H1 (cell line): ENCODE measurements around the gene RAB11FIP3. TPM values are rescaled to one million over a fixed set of nuclear protein-coding genes. Genes with fewer than 3 reads are reported as not detected.

ENCODE experiments used
- CTCF ChIA-PET: fragments of 300-600 bp; sonication (Branson Sonifier 250); formaldehyde crosslinking; loops from one replicate; lab custom pipeline; 2021; ENCODE audit not compliant: partially characterized antibody; lab: Charles Lee
- POLR2A ChIA-PET: fragments of 300-600 bp; sonication (Branson Sonifier 250); formaldehyde crosslinking; loops from one replicate; lab custom pipeline; 2021; ENCODE audit warnings: inconsistent platforms; ENCODE audit not compliant: partially characterized antibody; lab: Charles Lee
- DNase-seq, 2 experiments: peaks; one replicate each; pipeline versions ENCODE4 v3.0.0 to v3.0.0-alpha.2; 2010 to 2022; ENCODE audit warnings: low spot score in 2 of 2, low read depth in 1 of 2, mixed read lengths in 1 of 2
- FAIRE-seq: peaks from 2 replicates; lab custom pipeline; 2011; peaks lifted over from hg19 to GRCh38; lab: Jason Lieb, UNC
- H2AFZ ChIP-seq: 2 replicates; pipeline ENCODE4 v1.8.1; 2012; ENCODE audit warnings: low read length, inconsistent platforms
- H2AK5ac ChIP-seq: 2 replicates; pipeline ENCODE4 v1.6.1; 2013; ENCODE audit warnings: low read depth, low read length
- H2BK120ac ChIP-seq: replicated peaks from 2 replicates; pipeline ENCODE3; 2013; ENCODE audit warnings: low read depth, low read length, inconsistent platforms
- H2BK12ac ChIP-seq: 2 replicates; pipeline ENCODE4 v1.6.1; 2013; ENCODE audit warnings: low read depth, low read length
- H2BK15ac ChIP-seq: 2 replicates; pipeline ENCODE4 v1.6.1; 2013; ENCODE audit warnings: low read length
- H2BK20ac ChIP-seq: 2 replicates; pipeline ENCODE4 v1.6.1; 2013; ENCODE audit warnings: low read length
- H2BK5ac ChIP-seq: 2 replicates; pipeline ENCODE4 v1.6.1; 2013; ENCODE audit warnings: low read depth, low read length
- H3K14ac ChIP-seq: 2 replicates; pipeline ENCODE4 v1.6.1; 2013; ENCODE audit warnings: inconsistent platforms; ENCODE audit not compliant: insufficient read length
- H3K18ac ChIP-seq: 2 replicates; pipeline ENCODE4 v1.6.1; 2013; ENCODE audit warnings: low read length; ENCODE audit errors: extremely low read depth
- H3K23ac ChIP-seq: 2 replicates; pipeline ENCODE4 v1.6.1; 2013; ENCODE audit warnings: inconsistent platforms; ENCODE audit not compliant: insufficient read length
- H3K23me2 ChIP-seq: 2 replicates; pipeline ENCODE4 v1.6.1; 2013; ENCODE audit warnings: low read depth, low read length
- H3K27ac ChIP-seq: 2 replicates; pipeline ENCODE4 v1.6.1; 2011; ENCODE audit warnings: low read depth, low read length, inconsistent platforms
- H3K27me3 ChIP-seq, 4 experiments: replicated peaks in 1 of 4; 1 replicate in 1 of 4; 2 replicates in 3 of 4; pipeline versions ENCODE4 v1.6.1 to v1.8.1; 2011 to 2013; ENCODE audit warnings: low read length in 3 of 4, mild to moderate bottlenecking in 3 of 4, inconsistent platforms in 2 of 4, mixed read lengths in 2 of 4, moderate library complexity in 1 of 4; ENCODE audit not compliant: control insufficient read depth in 3 of 4, insufficient read depth in 3 of 4; ENCODE audit errors: extremely low read depth in 1 of 4
- H3K36me3 ChIP-seq, 4 experiments: 2 replicates each; pipeline versions ENCODE4 v1.6.1 to v1.8.1; 2011 to 2013; ENCODE audit warnings: mild to moderate bottlenecking in 4 of 4, low read length in 3 of 4, moderate library complexity in 2 of 4, control low read depth in 1 of 4, inconsistent platforms in 1 of 4; ENCODE audit not compliant: insufficient read depth in 4 of 4, control insufficient read depth in 2 of 4
- H3K4ac ChIP-seq: replicated peaks from 2 replicates; pipeline ENCODE3; 2013; ENCODE audit warnings: low read length, low read depth, mixed read lengths, inconsistent platforms; ENCODE audit not compliant: insufficient read length
- H3K4me1 ChIP-seq, 4 experiments: replicated peaks in 1 of 4; 1 replicate in 1 of 4; 2 replicates in 3 of 4; pipeline versions ENCODE4 v1.6.1 to v1.8.1; 2011 to 2013; ENCODE audit warnings: low read length in 3 of 4, inconsistent platforms in 2 of 4, mixed read lengths in 1 of 4; ENCODE audit not compliant: insufficient read depth in 4 of 4, control insufficient read depth in 3 of 4
- H3K4me2 ChIP-seq, 2 experiments: 2 replicates each; pipeline versions ENCODE4 v1.6.1 to v1.8.1; 2011 to 2013; ENCODE audit warnings: low read depth in 2 of 2, low read length in 2 of 2, control low read depth in 1 of 2, inconsistent platforms in 1 of 2, mild to moderate bottlenecking in 1 of 2; ENCODE audit not compliant: insufficient read depth in 1 of 2
- H3K4me3 ChIP-seq, 4 experiments: fragments of 200-600, 300-600 bp in 1 of 4; sonication (generic), shearing (Covaris generic), sonication (Bioruptor Twin) in 1 of 4; 2 replicates each; pipeline versions ENCODE4 v1.5.1 to v1.8.1; 2011 to 2016; ENCODE audit warnings: low read length in 4 of 4, low read depth in 3 of 4, control low read depth in 2 of 4, inconsistent platforms in 2 of 4, mild to moderate bottlenecking in 2 of 4, mixed read lengths in 1 of 4, moderate library complexity in 1 of 4; ENCODE audit not compliant: insufficient read depth in 2 of 4; ENCODE audit errors: extremely low read depth in 1 of 4
- H3K56ac ChIP-seq: replicated peaks from 2 replicates; pipeline ENCODE3; 2013; ENCODE audit warnings: low read depth, mild to moderate bottlenecking, mixed read lengths, low read length, inconsistent platforms; ENCODE audit not compliant: insufficient read length
- H3K79me1 ChIP-seq: 2 replicates; pipeline ENCODE4 v1.6.1; 2013; ENCODE audit warnings: low read depth, low read length, control low read depth
- H3K79me2 ChIP-seq, 2 experiments: 2 replicates each; pipeline versions ENCODE4 v1.6.1 to v1.8.1; 2012 to 2013; ENCODE audit warnings: low read length in 2 of 2, mild to moderate bottlenecking in 2 of 2, inconsistent platforms in 1 of 2; ENCODE audit not compliant: insufficient read depth in 2 of 2, control insufficient read depth in 1 of 2
- H3K9ac ChIP-seq, 4 experiments: replicated peaks in 1 of 4; 1 replicate in 1 of 4; 2 replicates in 3 of 4; pipeline versions ENCODE4 v1.6.1 to v1.8.1; 2011 to 2013; ENCODE audit warnings: low read depth in 3 of 4, low read length in 3 of 4, control low read depth in 2 of 4, mild to moderate bottlenecking in 2 of 4, moderate library complexity in 2 of 4, inconsistent platforms in 1 of 4; ENCODE audit errors: extremely low read depth in 1 of 4
- H3K9me3 ChIP-seq, 2 experiments: 2 replicates each; pipeline versions ENCODE4 v1.6.1 to v1.8.1; 2012 to 2013; ENCODE audit warnings: mild to moderate bottlenecking in 2 of 2, moderate library complexity in 2 of 2, control low read depth in 1 of 2, inconsistent platforms in 1 of 2, low read depth in 1 of 2, low read length in 1 of 2, mixed read lengths in 1 of 2; ENCODE audit not compliant: insufficient read depth in 2 of 2
- H4K20me1 ChIP-seq, 2 experiments: replicated peaks in 1 of 2; 2 replicates each; pipeline versions ENCODE3 to v1.8.1; 2011 to 2013; ENCODE audit warnings: inconsistent platforms in 2 of 2, low read length in 2 of 2, mild to moderate bottlenecking in 1 of 2; ENCODE audit not compliant: insufficient read depth in 2 of 2, control insufficient read depth in 1 of 2
- H4K5ac ChIP-seq: 2 replicates; pipeline ENCODE4 v1.6.1; 2013; ENCODE audit warnings: low read length, low read depth, mixed read lengths, inconsistent platforms; ENCODE audit not compliant: insufficient read length
- H4K8ac ChIP-seq: 2 replicates; pipeline ENCODE4 v1.8.0; 2013; ENCODE audit warnings: mild to moderate bottlenecking, moderate library complexity, low read length, inconsistent platforms; ENCODE audit not compliant: insufficient read depth; ENCODE audit errors: extremely low read depth
- H4K91ac ChIP-seq: replicated peaks from 2 replicates; pipeline ENCODE3; 2013; ENCODE audit warnings: low read length, mixed read lengths, inconsistent platforms; ENCODE audit not compliant: insufficient read length
- BCL11A ChIP-seq, 2 experiments: IDR thresholded peaks; one replicate each; pipeline ENCODE4 v1.6.1; 2011; ENCODE audit warnings: low read depth in 2 of 2, low read length in 2 of 2, mild to moderate bottlenecking in 2 of 2
- CEBPB ChIP-seq: IDR thresholded peaks from 2 replicates; pipeline ENCODE4 v1.6.1; 2012; ENCODE audit warnings: low read depth, low read length
- WGBS, 2 experiments: shearing (Covaris generic) in 1 of 2; methylation state at CpG; one replicate each; pipeline versions ENCODE4 v1.1.6 to v1.1.7; 2013 to 2015; ENCODE audit warnings: low lambda C conversion rate in 2 of 2, mixed read lengths in 2 of 2, inconsistent platforms in 1 of 2, low coverage in 1 of 2, missing lambda C conversion rate in 1 of 2; ENCODE audit not compliant: insufficient replicate concordance in 2 of 2, insufficient coverage in 1 of 2, insufficient read length in 1 of 2; ENCODE audit errors: extremely low coverage in 1 of 2, missing lambda C conversion rate in 1 of 2; 5-methylcytosine and 5-hydroxymethylcytosine counted together
- polyA plus RNA-seq, 7 experiments: library from polyadenylated mRNA; depleted of rRNA in 3 of 7; stranded (reverse) in 5 of 7; unstranded in 2 of 7; fragments of >200 nt in 5 of 7; fragments of 200-250 nt in 2 of 7; gene quantifications; 1 replicate in 5 of 7; 2 replicates in 1 of 7; 4 replicates in 1 of 7; pipeline versions ENCODE4 v1.2.1 to v1.2.3, GENCODE V29; 2011 to 2013; ENCODE audit warnings: missing spikeins in 2 of 7, mixed read lengths in 2 of 7
- total RNA-seq: library from RNA; stranded (reverse); fragmentation: NEBNext Ultra II Directional; extraction: Animal tissue kit (Norgen Biotek cat#: 25700); gene quantifications from 2 replicates; pipeline ENCODE4 v1.2.1, GENCODE V29; 2021

The RAB11FIP3 gene
- total and polyA plus RNA-seq, 2 of the 8 experiments (the other 6 are each of a cell fraction or from before 2014, with no cell fraction given), result 9.3 to 35.2 TPM

- Histone ChIP-seq H3K4ac (no peak overlapping the region), H2BK20ac (no peak overlapping the region), H4K91ac (no peak overlapping the region), H2BK5ac (no peak overlapping the region), H4K20me1 (peaks cover 0 to 20% of the 10 kb centered on the region in 2 experiments), H3K27me3 (no peaks in the 10 kb centered on the region), H3K36me3 (no peaks in the 10 kb centered on the region; a peak in 1 of 8 replicates), H4K8ac (no peak overlapping the region), H3K14ac (no peak overlapping the region), H2AFZ (no peak overlapping the region), H4K5ac (no peak overlapping the region), H2AK5ac (no peak overlapping the region), H3K27ac (no peak overlapping the region), H3K56ac (no peak overlapping the region), H2BK120ac (no peak overlapping the region), H2BK12ac (no peak overlapping the region), H3K4me2 (no peak overlapping the region), H3K9ac (no peak overlapping the region), H3K4me1 (peaks cover 1 to 5% (median 4%) of the 10 kb centered on the region in 4 experiments; a peak in 5 of 7 replicates), H3K23me2 (no peaks in the 10 kb centered on the region), H3K79me1 (0 out of 2 replicates have a peak, but pooled peaks cover 2% of the 10 kb centered on the region), H3K9me3 (no peaks in the 10 kb centered on the region), H3K4me3 (no peak overlapping the region), H3K79me2 (peaks cover 0 to 4% of the 10 kb centered on the region in 2 experiments; a peak in 1 of 4 replicates), H3K23ac (no peak overlapping the region), H2BK15ac (no peak overlapping the region), H3K18ac (no peak overlapping the region)
- DNase-seq (no peak), FAIRE-seq (no peak)
- 88% methylated on average over 7 of the region's 7 CpGs; no CpG with 5 or more reads in 1 of the 2 experiments for whole genome bisulfite sequencing, 2 experiments
- ChIA-PET CTCF (interaction anchor here (0.6 to 2.0 kb wide), 4 partner anchors 28 to 135 kb away, joined by 3 to 6 read pairs (median 3); no protein-coding TSS in a partner anchor), POLR2A (no interaction called here)
- TF ChIP-seq BCL11A (IDR thresholded peaks at IDR 0.05; ENCODE audit: low read depth in 2 of 2, low read length in 2 of 2) (no peak), CEBPB (0 out of 2 replicates have a peak, but pooled peaks have one; percentile 15)
These were observed 34.3 kb downstream of the RAB11FIP3 start for GRCh38 chr16:459761-460160.
